ENCODE results near the gene SSU72. TPM values are rescaled to one million over a fixed set of nuclear protein-coding genes. Genes with fewer than 3 reads are reported as not detected.

Gene SSU72
- 57.3 and 98.7 TPM in 2 replicates for total RNA-seq

DNA sequence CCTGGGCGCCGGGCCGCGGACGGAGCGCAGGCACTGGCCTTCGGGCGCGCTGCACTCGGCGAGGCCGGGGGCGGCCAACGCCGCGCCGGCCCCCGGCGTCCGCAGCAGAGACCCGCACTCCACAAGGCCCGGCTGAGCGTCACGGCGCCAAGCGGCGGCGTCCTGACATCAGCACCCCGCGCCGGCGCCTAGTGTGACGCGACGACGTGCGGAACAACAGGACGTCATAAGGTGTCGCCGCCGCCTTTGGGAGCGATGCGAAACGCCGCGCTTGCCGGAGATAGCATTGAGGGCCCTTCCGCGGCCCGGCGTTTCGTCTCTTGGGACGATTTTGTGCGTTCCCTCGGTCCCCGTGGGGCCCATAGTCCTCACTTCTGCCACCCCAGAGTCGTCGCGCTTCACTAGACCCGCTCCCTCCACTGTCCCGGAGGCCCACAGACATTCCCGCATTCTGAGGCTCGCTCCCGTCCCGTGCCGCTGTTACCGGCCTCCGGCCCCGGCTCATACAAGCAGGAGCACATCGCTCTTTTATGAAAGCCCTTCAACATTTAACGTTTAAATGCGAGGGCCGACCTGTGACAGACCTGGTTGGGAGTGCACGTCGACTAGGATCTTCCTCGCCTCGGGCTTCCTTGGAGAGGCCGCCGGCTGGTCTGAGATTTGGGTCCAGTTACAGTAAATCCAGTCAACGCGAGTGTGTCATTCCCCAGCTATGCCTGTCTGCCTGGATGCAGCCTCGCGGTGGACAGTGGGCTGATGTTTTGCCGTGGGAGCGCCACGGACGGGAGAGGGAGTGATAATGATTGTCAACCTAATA, at the start of gene SSU72:
Gene SSU72 (minus strand): TSS at position 143 of the 817 bp plus-strand sequence. CDS start 306 bp downstream, outside the sequence.

GRCh38 chr1:1615256-1616044, 40.8 kb upstream of the SSU72 start, which contains the start of gene MIB2:
TSS of gene MIB2 (plus strand) at chr1:1615500. CDS start at chr1:1623453, 7,953 bp downstream.

DNA sequence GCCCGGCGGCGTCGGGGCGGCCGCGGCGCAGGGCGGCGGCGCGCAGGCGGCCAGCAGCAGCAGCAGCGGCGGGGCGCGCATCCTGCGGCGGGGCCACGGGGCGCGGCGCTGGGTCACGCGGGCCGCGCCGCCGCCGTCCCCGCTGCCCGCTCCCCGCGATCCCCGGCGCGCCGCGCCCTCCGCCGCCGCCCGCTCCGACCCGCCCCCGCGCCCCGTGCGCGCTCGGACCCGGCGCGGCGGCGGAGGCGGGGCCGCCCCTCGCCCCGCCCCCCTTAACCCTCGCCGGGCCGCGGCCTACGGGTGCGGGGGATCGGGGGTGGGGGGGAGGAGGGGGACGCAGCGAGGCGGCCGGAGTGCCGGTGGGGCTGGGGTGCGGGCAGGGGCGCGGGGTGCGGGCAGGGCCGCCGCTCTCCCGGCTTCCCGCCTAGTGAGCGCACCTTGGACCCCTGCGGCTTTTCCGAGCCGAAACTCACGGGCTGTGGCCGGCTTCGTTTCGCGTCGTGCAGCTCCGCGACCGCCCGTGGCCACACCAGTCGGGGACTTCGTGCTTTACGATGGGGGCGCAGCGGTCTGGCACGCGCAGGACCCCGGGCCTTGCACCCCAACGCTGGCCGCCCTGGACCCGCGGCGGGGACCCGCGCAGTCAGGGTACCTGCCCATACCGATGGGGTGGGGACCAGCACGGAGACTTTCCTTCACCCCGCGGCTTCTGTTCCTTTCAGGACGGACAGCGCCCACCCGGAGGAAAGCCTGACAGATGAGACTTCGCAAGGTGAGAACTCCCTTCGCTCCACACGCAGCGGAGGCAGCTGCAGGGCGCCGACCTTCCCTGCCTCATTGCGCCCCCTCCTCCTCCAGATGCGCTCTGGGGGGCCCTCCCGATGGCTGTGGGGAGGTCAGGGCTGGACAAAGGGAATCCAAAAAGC, 25.5 kb upstream of the SSU72 start, which contains the start of gene FNDC10:
Gene FNDC10 (minus strand): TSS at position 201 of the 926 bp plus-strand sequence. CDS start 120 bp downstream, at position 81.

DNA sequence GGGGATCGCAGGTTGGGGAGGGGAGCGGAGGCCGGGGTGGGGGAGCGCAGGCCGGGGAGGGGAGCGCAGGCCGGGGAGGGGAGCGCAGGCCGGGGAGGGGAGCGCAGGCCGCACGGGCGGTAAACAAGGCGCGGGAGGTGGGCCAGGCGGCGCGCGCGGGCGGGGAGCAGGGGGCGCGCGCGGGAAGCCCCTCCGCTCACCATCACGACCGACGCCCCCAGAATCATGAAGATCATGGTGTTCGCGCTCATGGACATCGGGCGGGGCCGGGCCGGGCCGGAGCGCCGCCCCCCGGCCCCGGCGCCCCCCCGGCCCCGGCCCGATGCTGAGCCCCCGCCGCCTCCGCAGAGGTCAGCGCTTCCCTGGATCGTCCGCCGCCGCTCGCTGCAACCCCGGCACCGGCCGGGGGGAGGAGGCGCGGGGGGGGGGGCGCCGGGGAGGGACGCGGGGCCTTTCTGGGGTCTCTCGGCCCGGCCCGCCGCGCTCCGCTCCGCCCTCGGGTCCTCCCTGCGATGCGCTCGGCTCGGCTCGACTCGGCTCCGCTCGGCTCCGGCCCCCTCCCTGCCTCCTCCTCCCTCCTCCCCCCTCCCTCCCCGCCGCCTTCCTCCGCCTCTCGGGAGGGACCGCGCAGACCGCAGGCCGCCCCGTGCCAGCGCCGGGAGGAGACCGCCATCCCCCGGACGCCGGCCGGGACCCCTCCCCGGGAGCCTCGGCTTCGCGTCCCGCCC, 34.4 kb downstream of the SSU72 start, which contains the start of gene TMEM240:
Gene TMEM240 (minus strand): TSS at position 535 of the 728 bp plus-strand sequence. CDS start 278 bp downstream, at position 257.

GRCh38 chr1:1511533-1512285, 63.0 kb downstream of the SSU72 start, which contains the start of gene ATAD3A:
TSS of gene ATAD3A (plus strand) at chr1:1512162. CDS start at chr1:1512269, 107 bp downstream.

Other genes with a start within 250 kb of the SSU72 start
- gene TAS1R3, start 243.6 kb downstream of the SSU72 start, total RNA-seq: 0.11 and 0.39 TPM in 2 replicates
- gene DVL1, start 225.4 kb downstream of the SSU72 start, total RNA-seq: 111 and 118 TPM in 2 replicates
- gene MXRA8, start 216.3 kb downstream of the SSU72 start, total RNA-seq: 461 and 718 TPM in 2 replicates
- gene AURKAIP1, start 199.7 kb downstream of the SSU72 start, total RNA-seq: 75.4 and 118 TPM in 2 replicates
- 102 and 177 TPM in 2 replicates for gene CCNL2, start 175.5 kb downstream of the SSU72 start, total RNA-seq
- 69.1 and 77.3 TPM in 2 replicates for gene MRPL20, start 167.6 kb downstream of the SSU72 start, total RNA-seq
- gene ANKRD65, start 153.6 kb downstream of the SSU72 start, total RNA-seq: 1.6 and 2.7 TPM in 2 replicates
- 46.0 and 64.8 TPM in 2 replicates for gene VWA1, start 139.2 kb downstream of the SSU72 start, total RNA-seq
- 3.5 TPM in 2 replicates for gene ATAD3C, start 125.2 kb downstream of the SSU72 start, total RNA-seq
- 18.5 and 24.0 TPM in 2 replicates for gene ATAD3B, start 103.1 kb downstream of the SSU72 start, total RNA-seq
- gene ATAD3A, start 62.7 kb downstream of the SSU72 start, total RNA-seq: 14.5 and 29.3 TPM in 2 replicates
- 2.1 and 3.9 TPM in 2 replicates for gene TMEM240, start 34.2 kb downstream of the SSU72 start, total RNA-seq
- 2.7 and 5.3 TPM in 2 replicates for gene FNDC10, start 25.3 kb upstream of the SSU72 start, total RNA-seq
- 74.2 and 111 TPM in 2 replicates for gene MIB2, start 40.6 kb upstream of the SSU72 start, total RNA-seq
- 59.8 and 73.0 TPM in 2 replicates for gene MMP23B, start 57.3 kb upstream of the SSU72 start, total RNA-seq
- 5.5 and 8.7 TPM in 2 replicates for gene CDK11B, start 84.1 kb upstream of the SSU72 start, total RNA-seq
- 40.7 and 68.3 TPM in 2 replicates for gene SLC35E2B, start 117.9 kb upstream of the SSU72 start, total RNA-seq
- gene CDK11A, start 149.5 kb upstream of the SSU72 start, total RNA-seq: 13.0 and 31.4 TPM in 2 replicates
- gene NADK, start 203.6 kb upstream of the SSU72 start, total RNA-seq: 25.9 and 45.1 TPM in 2 replicates

All from placental epithelial cell (primary cell).